Gastrocnemius medialis (tissue), 4 donors: Measurements from ENCODE around the gene BNC2.

Experiments used
- CTCF ChIP-seq, 5 experiments: fragments of 450-650 bp in 3 of 5; fragments of 200-600 bp in 2 of 5; sonication (generic) in 2 of 5; IDR thresholded peaks in 4 of 5; conservative IDR thresholded peaks in 1 of 5; 1 replicate in 4 of 5; 2 replicates in 1 of 5; pipeline ENCODE4 v1.5.1; 2016 to 2019; ENCODE audit warnings: antibody characterized with exemption in 5 of 5, mild to moderate bottlenecking in 3 of 5, moderate library complexity in 3 of 5
- POLR2A ChIP-seq, 2 donors: fragments of 450-650 bp; IDR thresholded peaks; one replicate each; pipeline ENCODE4 v1.6.1; 2017; ENCODE audit warnings: antibody characterized with exemption in 2 of 2, mild to moderate bottlenecking in 2 of 2, moderate library complexity in 2 of 2

GRCh38 chr9:16475996-16476395, 394.5 kb downstream of the BNC2 start:
- TF ChIP-seq CTCF (IDR thresholded peaks at IDR 0.05 in 4 of 5, conservative IDR thresholded peaks at IDR 0.05 in 1 of 5) (no peak), POLR2A (IDR thresholded peaks at IDR 0.05) (no peak)
